GM11168 (cell line): ENCODE results near the gene PRDM11.

ENCODE experiments used
- in situ Hi-C: fragments of 300-500 bp; cut with MboI; formaldehyde crosslinking; loops from one replicate; pipeline ENCODE4 v1.12.0; 2022; ENCODE audit warnings: low sequenced_read_pairs; ENCODE audit not compliant: unreplicated experiment

The PRDM11 gene

GRCh38 chr11:45133878-45134277 is 12.6 kb upstream of the PRDM11 start:
- in situ Hi-C loops: no loop called here

- in situ Hi-C loops: no loop called here
These were observed 5.3 kb upstream of the PRDM11 start for GRCh38 chr11:45141171-45141570.

- in situ Hi-C loops: no loop called here
These were observed 4.8 kb upstream of the PRDM11 start for GRCh38 chr11:45141631-45142030.

DNA sequence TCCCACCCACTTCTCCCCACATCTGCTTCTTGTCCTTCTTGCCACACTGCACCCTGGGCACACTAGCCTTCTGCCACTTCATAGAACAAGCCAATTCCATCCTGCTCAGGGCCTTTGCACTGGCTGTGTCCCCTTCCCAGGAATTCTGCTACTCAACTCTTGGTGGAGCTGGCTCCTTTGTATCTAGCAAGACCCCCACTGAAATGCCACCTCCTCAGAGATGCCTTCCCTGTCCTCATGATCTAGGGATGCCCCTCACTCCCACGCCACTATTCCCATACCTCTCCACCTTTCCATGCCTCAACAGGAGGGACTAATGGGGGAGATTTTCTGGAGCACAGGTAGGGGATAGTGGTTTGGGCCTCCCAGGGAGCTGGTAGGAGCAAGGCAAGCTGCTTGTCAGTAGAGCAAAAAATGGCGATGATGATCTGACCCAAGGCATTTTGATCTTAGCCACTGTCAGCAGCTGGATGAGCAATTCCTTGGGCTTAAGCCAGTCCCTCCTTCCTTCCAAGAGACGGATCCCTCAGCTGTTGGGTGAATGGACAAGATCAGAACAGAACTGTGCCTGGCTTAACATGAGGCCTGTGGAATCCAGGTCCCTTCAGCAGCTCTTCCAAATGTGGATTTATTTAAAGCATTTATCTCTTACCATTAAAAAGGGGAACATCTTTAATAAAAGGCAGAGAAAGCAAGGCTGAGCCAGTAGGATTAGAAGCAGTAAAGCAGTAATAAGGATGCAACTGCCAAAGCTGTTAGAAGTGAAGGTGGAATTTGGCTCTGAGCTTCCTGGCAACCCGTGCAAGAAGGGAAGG is 4.0 kb upstream of the PRDM11 start:
- in situ Hi-C loops: no loop called here

DNA sequence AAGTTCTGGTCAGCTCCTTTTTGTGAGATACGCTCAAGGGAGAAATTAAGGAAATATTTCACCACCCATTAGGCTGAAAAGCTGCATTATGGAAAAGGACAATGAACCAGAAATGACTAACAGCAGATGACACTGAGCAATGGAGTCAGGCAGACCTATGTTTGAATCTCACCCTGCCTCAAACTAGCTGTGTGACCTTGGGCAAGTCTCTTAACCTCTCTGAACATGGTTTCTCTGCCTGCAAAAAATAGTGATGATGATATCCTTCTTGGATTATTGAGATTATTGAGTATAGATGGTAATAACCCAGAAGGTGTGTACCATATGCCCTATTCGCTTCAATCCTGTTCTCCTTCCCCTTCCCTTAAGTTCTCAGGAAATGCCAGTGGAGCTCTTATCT is 2.9 kb upstream of the PRDM11 start:
- in situ Hi-C loops: no loop called here

- in situ Hi-C loops: no loop called here
These were observed 2.0 kb upstream of the PRDM11 start for GRCh38 chr11:45144126-45145082.

DNA sequence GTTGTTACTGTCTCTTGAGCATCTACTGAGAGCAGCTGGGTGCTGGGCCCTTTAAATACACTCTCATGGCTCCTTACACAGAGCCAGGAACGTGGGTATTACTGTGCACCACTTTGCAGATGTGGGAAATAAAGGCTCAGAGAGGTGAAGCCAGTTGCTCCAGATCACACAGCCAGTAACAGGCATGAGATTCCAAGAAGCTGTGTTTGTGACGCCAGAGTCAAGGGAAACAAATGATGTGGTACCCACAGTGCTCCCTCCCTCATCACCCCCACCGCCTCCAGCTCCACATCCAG is 1.4 kb upstream of the PRDM11 start:
- in situ Hi-C loops: no loop called here

GRCh38 chr11:45145379-45146071 is 914 bp upstream of the PRDM11 start:
- in situ Hi-C loops: no loop called here

DNA sequence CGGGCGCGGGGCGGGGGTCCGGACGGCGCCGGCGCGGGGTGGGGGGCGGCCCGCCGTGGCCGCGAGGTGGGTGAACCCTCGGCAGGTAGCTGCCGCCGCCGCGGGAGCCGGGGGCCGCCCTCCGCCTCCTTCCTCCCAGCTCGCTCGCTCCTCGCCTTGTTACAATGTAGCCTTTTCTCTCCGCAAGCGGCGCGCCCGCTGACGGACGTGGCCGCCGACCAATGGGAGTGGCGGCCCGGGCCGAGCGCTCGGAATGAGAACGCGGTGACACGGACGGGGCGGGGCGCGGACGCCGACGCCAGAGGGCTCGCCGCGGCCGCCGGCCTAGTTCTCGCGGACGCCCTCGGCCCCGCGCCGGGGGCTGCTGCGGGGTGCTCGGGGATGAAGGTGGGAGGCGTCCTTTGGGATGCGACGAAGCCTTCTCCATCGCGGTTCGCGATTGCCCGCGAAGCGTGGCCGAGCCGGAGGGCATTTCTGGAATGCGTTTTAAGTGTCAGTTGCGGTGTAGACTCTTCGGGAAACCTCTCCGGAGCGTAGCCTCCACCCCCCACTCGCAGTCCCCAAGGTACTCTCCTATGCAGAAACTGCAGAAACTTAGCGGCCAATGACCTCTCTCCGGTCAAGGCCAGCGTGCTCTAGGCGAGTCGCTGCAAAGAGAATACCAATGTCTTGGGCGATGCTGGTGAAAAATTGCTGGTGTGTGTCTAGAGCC is 734 bp downstream of the PRDM11 start:
- in situ Hi-C loops: no loop called here

DNA sequence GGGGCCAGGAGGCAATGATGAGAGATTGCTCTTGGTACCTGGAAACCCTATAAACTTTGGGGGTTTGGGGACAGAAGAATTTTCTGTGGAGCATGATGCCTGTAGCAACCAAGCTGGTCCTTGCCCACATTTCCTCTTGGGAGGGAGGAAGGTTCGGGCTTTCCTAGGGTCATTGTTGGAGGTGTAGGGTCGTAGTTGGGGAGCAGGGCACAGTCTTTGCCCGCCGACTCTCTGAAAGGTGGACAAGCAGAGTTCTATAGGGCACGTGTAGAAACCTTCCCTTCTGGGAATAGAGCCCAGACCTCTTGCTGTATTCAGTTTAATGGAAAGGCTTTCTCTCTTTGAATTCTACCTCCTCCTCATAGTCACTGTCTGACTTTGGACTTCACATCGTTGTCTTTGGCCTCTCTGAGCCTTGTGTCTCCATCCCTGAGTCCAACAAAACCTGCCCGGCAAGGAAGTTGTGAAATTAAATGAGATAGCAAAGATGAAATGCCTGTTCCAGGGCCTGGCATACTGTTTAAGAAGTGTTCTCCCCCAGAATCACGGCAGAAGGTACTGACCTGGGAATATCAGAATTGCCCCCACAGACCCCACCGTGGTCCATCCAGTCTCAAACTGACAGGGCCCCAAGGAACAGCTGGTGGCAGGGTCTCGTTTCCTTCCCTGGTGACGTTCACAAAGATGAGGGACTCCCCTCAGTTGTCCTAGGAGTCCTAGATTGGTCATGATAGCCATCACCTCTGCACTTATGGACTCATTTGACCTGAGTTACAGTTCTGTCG is 1.6 kb downstream of the PRDM11 start:
- in situ Hi-C loops: no loop called here

DNA sequence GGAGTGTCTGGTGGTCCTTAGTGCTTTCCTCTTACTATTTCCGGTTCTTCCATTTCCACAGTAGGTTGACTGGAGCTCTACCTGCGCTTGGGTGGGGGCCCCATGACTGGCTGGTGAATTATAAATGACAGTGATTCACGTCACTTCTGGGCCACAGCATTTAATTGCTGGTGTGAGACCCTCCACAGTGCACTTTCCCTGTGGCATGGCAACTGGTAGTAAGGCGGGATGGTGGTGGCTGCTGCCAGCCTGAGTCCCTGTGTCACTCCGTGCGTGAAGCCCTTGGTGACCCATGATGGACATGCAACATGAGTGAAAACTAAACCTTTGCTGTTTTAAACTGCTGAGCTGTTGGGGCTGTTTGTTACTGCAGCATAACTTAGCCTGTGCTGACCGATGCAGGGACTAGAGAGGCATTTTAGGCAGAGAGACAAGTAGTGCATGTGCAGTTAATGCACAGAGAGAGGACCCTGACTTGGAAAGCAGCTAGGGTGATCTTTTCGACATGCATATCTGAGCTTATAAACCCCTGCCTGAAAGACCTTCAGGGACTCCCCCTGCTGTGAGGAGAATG is 3.1 kb downstream of the PRDM11 start:
- in situ Hi-C loops: no loop called here

GRCh38 chr11:45150301-45150700 is 3.9 kb downstream of the PRDM11 start:
- in situ Hi-C loops: no loop called here

DNA sequence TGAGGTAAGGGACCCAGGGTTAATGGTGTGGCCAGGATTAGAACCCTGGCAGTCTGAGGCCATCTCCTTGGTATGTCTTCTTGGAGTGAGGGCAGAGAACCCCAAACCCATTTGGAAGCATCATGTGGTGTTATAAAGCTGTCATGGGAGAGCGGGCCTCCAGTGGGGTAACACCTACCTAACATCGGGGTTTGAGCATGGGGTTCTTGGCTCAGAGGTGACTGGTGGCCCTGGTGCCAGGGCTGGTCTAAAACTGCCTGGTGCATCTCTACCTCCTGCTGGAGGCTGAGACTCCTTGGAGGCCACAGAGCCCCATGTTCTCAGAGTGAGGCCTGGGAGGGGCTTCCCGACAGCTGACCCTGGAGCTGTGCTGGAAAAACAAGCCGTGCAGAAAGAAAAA is 4.5 kb downstream of the PRDM11 start:
- in situ Hi-C loops: no loop called here

DNA sequence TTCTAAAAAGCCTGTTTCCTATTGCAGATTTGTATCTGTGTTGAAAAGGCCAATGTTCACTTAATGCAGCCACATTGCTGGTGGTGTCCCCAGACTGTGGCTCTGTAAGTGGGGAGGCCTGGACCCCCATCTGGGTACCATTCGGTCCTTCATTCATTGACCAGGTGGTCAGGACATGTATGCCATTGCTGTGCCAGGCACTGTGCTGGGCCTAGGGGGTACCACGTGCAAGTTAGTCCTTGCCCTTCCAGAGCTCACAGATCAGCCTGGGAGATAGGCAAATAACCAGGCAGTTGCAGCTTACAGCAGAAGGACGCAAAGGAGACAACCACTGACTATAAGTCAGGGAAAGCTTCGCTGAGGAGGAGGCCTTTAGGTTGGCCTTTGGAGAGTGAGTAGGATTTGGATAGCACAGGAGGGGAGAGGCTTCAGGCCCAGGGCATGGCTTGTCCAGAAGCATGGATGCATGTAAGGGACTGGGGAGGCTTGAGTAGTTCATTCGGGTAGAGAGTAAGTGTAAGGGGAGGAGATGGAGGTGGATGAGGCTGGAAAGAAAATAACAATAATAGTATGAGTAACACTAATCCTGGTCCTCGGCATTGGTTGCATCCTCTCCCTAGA is 5.0 kb downstream of the PRDM11 start:
- in situ Hi-C loops: no loop called here

- in situ Hi-C loops: no loop called here
These were observed 6.5 kb downstream of the PRDM11 start for GRCh38 chr11:45152740-45153595.

GRCh38 chr11:45154276-45154675 is 7.8 kb downstream of the PRDM11 start:
- in situ Hi-C loops: no loop called here

GRCh38 chr11:45155058-45155551 is 8.7 kb downstream of the PRDM11 start:
- in situ Hi-C loops: no loop called here
